GM12878 (cell line): ENCODE data around the gene SYNPO2L. TPM values are rescaled to one million over a fixed set of nuclear protein-coding genes. Genes with fewer than 3 reads are reported as not detected.

Source experiments
- CBX5 ChIP-seq: sonication (generic); IDR thresholded peaks from 2 replicates; pipeline ENCODE4 v1.6.1; 2016; ENCODE audit warnings: low read depth, moderate library complexity, mild to moderate bottlenecking, inconsistent platforms
- CEBPZ ChIP-seq: fragments of 150-350 bp; IDR thresholded peaks from 2 replicates; pipeline ENCODE4 v1.6.1; 2016; ENCODE audit warnings: low read depth, low read length
- ELK1 ChIP-seq: IDR thresholded peaks from 2 replicates; pipeline ENCODE4 v1.6.1; 2012; ENCODE audit warnings: low read depth, low read length, improper control_type of control experiment
- GABPA ChIP-seq: IDR thresholded peaks from 2 replicates; pipeline ENCODE4 v1.6.1; 2014; ENCODE audit warnings: antibody characterized with exemption, low read depth, mild to moderate bottlenecking, inconsistent platforms
- NR2C1 ChIP-seq: fragments of 450-650 bp; IDR thresholded peaks from 2 replicates; pipeline ENCODE4 v1.6.1; 2017; ENCODE audit warnings: antibody characterized with exemption, mild to moderate bottlenecking, moderate library complexity
- POU2F2 ChIP-seq: IDR thresholded peaks from 3 replicates; pipeline ENCODE4 v1.6.1; 2011; ENCODE audit warnings: low read depth, mild to moderate bottlenecking, low read length, borderline replicate concordance
- RELB ChIP-seq: fragments of 450-650 bp; IDR thresholded peaks from 2 replicates; pipeline ENCODE4 v1.6.1; 2017; ENCODE audit warnings: low read depth, mild to moderate bottlenecking, moderate library complexity
- SRF ChIP-seq, 2 experiments: IDR thresholded peaks; 2 replicates each; pipeline ENCODE4 v1.6.1; 2011; ENCODE audit warnings: low read depth in 2 of 2, low read length in 2 of 2, mild to moderate bottlenecking in 1 of 2, moderate library complexity in 1 of 2
- YY1 ChIP-seq: IDR thresholded peaks from 2 replicates; pipeline ENCODE4 v1.6.1; 2011; ENCODE audit warnings: low read depth, mild to moderate bottlenecking, low read length
- ZNF24 ChIP-seq: fragments of 450-650 bp; IDR thresholded peaks from 2 replicates; pipeline ENCODE4 v1.6.1; 2017; ENCODE audit warnings: antibody characterized with exemption, mild to moderate bottlenecking
- polyA plus RNA-seq, 11 experiments: library from polyadenylated mRNA; depleted of rRNA in 4 of 11; unstranded in 6 of 11; stranded (reverse) in 5 of 11; fragments of >200 nt; fragmentation: Nextera tagmentation in 4 of 11; fragmentation: Illumina TruSeq in 1 of 11; extraction: Ambion mirVana in 4 of 11; extraction: Trizol in 1 of 11; gene quantifications; 1 replicate in 1 of 11; 2 replicates in 10 of 11; pipeline versions ENCODE4 v1.2.1 to v1.2.3, GENCODE V29; 2011 to 2016; ENCODE audit warnings: inconsistent platforms in 2 of 11, missing spikeins in 2 of 11, low read depth in 1 of 11
- total RNA-seq, 4 experiments: library from RNA; depleted of rRNA in 3 of 4; stranded (reverse); fragments of >200 nt in 3 of 4; fragmentation: Illumina TruSeq in 1 of 4; extraction: Trizol in 1 of 4; gene quantifications; 2 replicates each; pipeline versions ENCODE4 v1.2.1 to v1.2.3, GENCODE V29; 2013 to 2021
- TF ChIP-seq, protein P1 (sequence below): fragments of 450-650 bp; IDR thresholded peaks from 2 replicates; pipeline ENCODE4 v1.6.1; 2016; ENCODE audit warnings: mild to moderate bottlenecking
- TF ChIP-seq, protein P2 (sequence below): fragments of 450-650 bp; IDR thresholded peaks from 2 replicates; pipeline ENCODE4 v1.6.1; 2016; ENCODE audit warnings: mild to moderate bottlenecking, moderate library complexity, borderline replicate concordance
- TF ChIP-seq, protein P3 (sequence below): fragments of 450-650 bp; IDR thresholded peaks from 2 replicates; pipeline ENCODE4 v1.6.1; 2014; ENCODE audit warnings: mild to moderate bottlenecking
- TF ChIP-seq, protein P4 (sequence below): IDR thresholded peaks from 2 replicates; pipeline ENCODE4 v1.6.1; 2011; ENCODE audit warnings: low read depth, low read length, improper control_type of control experiment, borderline replicate concordance

Gene SYNPO2L
- total and polyA plus RNA-seq, 10 of the 15 experiments (the other 5 are each of a cell fraction or from before 2014, with no cell fraction given) = 0.01 to 2.3 (median 0.59) TPM

- TF ChIP-seq, protein P1, sequence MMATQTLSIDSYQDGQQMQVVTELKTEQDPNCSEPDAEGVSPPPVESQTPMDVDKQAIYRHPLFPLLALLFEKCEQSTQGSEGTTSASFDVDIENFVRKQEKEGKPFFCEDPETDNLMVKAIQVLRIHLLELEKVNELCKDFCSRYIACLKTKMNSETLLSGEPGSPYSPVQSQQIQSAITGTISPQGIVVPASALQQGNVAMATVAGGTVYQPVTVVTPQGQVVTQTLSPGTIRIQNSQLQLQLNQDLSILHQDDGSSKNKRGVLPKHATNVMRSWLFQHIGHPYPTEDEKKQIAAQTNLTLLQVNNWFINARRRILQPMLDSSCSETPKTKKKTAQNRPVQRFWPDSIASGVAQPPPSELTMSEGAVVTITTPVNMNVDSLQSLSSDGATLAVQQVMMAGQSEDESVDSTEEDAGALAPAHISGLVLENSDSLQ = peak; percentile 17; the same call in 1 of the 2 replicates
- TF ChIP-seq YY1 (no peak; the same call in 1 of the 2 replicates), CBX5 (no peak), SRF (IDR thresholded peaks at IDR 0.05; ENCODE audit: low read depth in 2 of 2, low read length in 2 of 2) (no peak), GABPA (no peak), ELK1 (no peak), POU2F2 (peak; percentile 68; the same call in 2 of the 3 replicates), CEBPZ (no peak), NR2C1 (no peak), RELB (peak; percentile 70; the same call in 1 of the 2 replicates), ZNF24 (peak; percentile 75; the same call in 1 of the 2 replicates)
- TF ChIP-seq, protein P2, sequence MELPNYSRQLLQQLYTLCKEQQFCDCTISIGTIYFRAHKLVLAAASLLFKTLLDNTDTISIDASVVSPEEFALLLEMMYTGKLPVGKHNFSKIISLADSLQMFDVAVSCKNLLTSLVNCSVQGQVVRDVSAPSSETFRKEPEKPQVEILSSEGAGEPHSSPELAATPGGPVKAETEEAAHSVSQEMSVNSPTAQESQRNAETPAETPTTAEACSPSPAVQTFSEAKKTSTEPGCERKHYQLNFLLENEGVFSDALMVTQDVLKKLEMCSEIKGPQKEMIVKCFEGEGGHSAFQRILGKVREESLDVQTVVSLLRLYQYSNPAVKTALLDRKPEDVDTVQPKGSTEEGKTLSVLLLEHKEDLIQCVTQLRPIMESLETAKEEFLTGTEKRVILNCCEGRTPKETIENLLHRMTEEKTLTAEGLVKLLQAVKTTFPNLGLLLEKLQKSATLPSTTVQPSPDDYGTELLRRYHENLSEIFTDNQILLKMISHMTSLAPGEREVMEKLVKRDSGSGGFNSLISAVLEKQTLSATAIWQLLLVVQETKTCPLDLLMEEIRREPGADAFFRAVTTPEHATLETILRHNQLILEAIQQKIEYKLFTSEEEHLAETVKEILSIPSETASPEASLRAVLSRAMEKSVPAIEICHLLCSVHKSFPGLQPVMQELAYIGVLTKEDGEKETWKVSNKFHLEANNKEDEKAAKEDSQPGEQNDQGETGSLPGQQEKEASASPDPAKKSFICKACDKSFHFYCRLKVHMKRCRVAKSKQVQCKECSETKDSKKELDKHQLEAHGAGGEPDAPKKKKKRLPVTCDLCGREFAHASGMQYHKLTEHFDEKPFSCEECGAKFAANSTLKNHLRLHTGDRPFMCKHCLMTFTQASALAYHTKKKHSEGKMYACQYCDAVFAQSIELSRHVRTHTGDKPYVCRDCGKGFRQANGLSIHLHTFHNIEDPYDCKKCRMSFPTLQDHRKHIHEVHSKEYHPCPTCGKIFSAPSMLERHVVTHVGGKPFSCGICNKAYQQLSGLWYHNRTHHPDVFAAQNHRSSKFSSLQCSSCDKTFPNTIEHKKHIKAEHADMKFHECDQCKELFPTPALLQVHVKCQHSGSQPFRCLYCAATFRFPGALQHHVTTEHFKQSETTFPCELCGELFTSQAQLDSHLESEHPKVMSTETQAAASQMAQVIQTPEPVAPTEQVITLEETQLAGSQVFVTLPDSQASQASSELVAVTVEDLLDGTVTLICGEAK = no peak
- TF ChIP-seq, protein P3, sequence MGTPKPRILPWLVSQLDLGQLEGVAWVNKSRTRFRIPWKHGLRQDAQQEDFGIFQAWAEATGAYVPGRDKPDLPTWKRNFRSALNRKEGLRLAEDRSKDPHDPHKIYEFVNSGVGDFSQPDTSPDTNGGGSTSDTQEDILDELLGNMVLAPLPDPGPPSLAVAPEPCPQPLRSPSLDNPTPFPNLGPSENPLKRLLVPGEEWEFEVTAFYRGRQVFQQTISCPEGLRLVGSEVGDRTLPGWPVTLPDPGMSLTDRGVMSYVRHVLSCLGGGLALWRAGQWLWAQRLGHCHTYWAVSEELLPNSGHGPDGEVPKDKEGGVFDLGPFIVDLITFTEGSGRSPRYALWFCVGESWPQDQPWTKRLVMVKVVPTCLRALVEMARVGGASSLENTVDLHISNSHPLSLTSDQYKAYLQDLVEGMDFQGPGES = no peak
- TF ChIP-seq, protein P4, sequence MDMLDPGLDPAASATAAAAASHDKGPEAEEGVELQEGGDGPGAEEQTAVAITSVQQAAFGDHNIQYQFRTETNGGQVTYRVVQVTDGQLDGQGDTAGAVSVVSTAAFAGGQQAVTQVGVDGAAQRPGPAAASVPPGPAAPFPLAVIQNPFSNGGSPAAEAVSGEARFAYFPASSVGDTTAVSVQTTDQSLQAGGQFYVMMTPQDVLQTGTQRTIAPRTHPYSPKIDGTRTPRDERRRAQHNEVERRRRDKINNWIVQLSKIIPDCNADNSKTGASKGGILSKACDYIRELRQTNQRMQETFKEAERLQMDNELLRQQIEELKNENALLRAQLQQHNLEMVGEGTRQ = peak; percentile 26; the same call in 1 of the 2 replicates
These were observed 5.1 kb downstream of the SYNPO2L start (continued) for GRCh38 chr10:73650537-73651331.
